ENCODE measurements around the gene DST.

The DST gene

GRCh38 chr6:56574292-56574691, 68.4 kb downstream of the DST start:
- Histone ChIP-seq H3K9me3 (ENCODE audit: control insufficient read depth, low read length) (no peaks in the 10 kb centered on the region), H3K4me1 (no peaks in the 10 kb centered on the region), H3K27ac (no peak overlapping the region), H3K4me2 (ENCODE audit: low read length) (no peak overlapping the region), H3K27me3 (ENCODE audit: control insufficient read depth, insufficient read depth, low read length) (no peaks in the 10 kb centered on the region), H2AFZ (no peak overlapping the region), H3K79me2 (no peaks in the 10 kb centered on the region), H3K36me3 (ENCODE audit: control insufficient read depth, insufficient read depth, low read length) (no peaks in the 10 kb centered on the region), H3K4me3 (ENCODE audit: low read depth, low read length) (no peak overlapping the region), H3K9ac (no peak overlapping the region)
- TF ChIP-seq CTCF (IDR thresholded peaks at IDR 0.05) = no peak

GRCh38 chr6:56573624-56574023, 69.1 kb downstream of the DST start:
- Histone ChIP-seq H3K9ac (no peak overlapping the region), H3K4me1 (no peaks in the 10 kb centered on the region)

GRCh38 chr6:56572788-56573471, 69.8 kb downstream of the DST start:
- H3K79me2 ChIP-seq = no peaks in the 10 kb centered on the region
- H3K4me2 ChIP-seq (ENCODE audit: low read length) = no peak overlapping the region
- H3K27ac ChIP-seq = no peak overlapping the region
- no peak overlapping the region for H2AFZ ChIP-seq
- H3K27me3 ChIP-seq (ENCODE audit: control insufficient read depth, insufficient read depth, low read length) = no peaks in the 10 kb centered on the region
- H3K4me3 ChIP-seq (ENCODE audit: low read depth, low read length) = no peak overlapping the region
- no peak for TF ChIP-seq CTCF (IDR thresholded peaks at IDR 0.05)
- H3K36me3 ChIP-seq (ENCODE audit: control insufficient read depth, insufficient read depth, low read length) = no peaks in the 10 kb centered on the region
- H3K4me1 ChIP-seq = no peaks in the 10 kb centered on the region
- no peak overlapping the region for H3K9ac ChIP-seq
- H3K9me3 ChIP-seq (ENCODE audit: control insufficient read depth, low read length) = no peaks in the 10 kb centered on the region

More at GRCh38 chr6:56573624-56574023, 69.1 kb downstream of the DST start:
- no peaks in the 10 kb centered on the region for H3K9me3 ChIP-seq (ENCODE audit: control insufficient read depth, low read length)
- no peak overlapping the region for H2AFZ ChIP-seq
- H3K36me3 ChIP-seq (ENCODE audit: control insufficient read depth, insufficient read depth, low read length) = no peaks in the 10 kb centered on the region
- no peaks in the 10 kb centered on the region for H3K27me3 ChIP-seq (ENCODE audit: control insufficient read depth, insufficient read depth, low read length)
- TF ChIP-seq CTCF (IDR thresholded peaks at IDR 0.05) = no peak
- no peak overlapping the region for H3K27ac ChIP-seq
- no peak overlapping the region for H3K4me3 ChIP-seq (ENCODE audit: low read depth, low read length)
- H3K4me2 ChIP-seq (ENCODE audit: low read length) = no peak overlapping the region
- H3K79me2 ChIP-seq = no peaks in the 10 kb centered on the region

GRCh38 chr6:56571605-56572004, 71.1 kb downstream of the DST start:
- Histone ChIP-seq H3K9ac (no peak overlapping the region), H3K27ac (no peak overlapping the region), H3K36me3 (ENCODE audit: control insufficient read depth, insufficient read depth, low read length) (no peaks in the 10 kb centered on the region), H2AFZ (no peak overlapping the region), H3K4me3 (ENCODE audit: low read depth, low read length) (no peak overlapping the region), H3K79me2 (no peaks in the 10 kb centered on the region), H3K4me2 (ENCODE audit: low read length) (no peak overlapping the region), H3K4me1 (no peaks in the 10 kb centered on the region), H3K9me3 (ENCODE audit: control insufficient read depth, low read length) (no peaks in the 10 kb centered on the region), H3K27me3 (ENCODE audit: control insufficient read depth, insufficient read depth, low read length) (no peaks in the 10 kb centered on the region)
- no peak for TF ChIP-seq CTCF (IDR thresholded peaks at IDR 0.05)

All from parathyroid adenoma (tissue), 2 donors.